K562 (cell line): ENCODE measurements around the gene PEX7. TPM values are rescaled to one million over a fixed set of nuclear protein-coding genes. Genes with fewer than 3 reads are reported as not detected.

Experiments used
- ATAC-seq: fragments of 200-7000 bp; cut with Tn5 transposase; 3 replicates; pipeline ENCODE4 v1.9.1; 2020; ENCODE audit warnings: moderate library complexity
- BruUV-seq: library from RNA; stranded (reverse); fragments of 400-500 nt; replicated peaks from 2 replicates; lab custom pipeline; 2021; lab: Mats Ljungman, UMichigan
- CTCF ChIA-PET: fragments of 300-600 bp; formaldehyde crosslinking; extraction: SDS; loops from one replicate; lab custom pipeline; 2021; ENCODE audit warnings: low intra/inter-chr PET ratio; lab: Yijun Ruan, JAX
- POLR2A ChIA-PET: fragments of 300-600, 350-650 bp; sonication (Branson Sonifier 250); formaldehyde crosslinking; extraction: SDS; loops from one replicate; lab custom pipeline; 2021; ENCODE audit warnings: antibody characterized with exemption, inconsistent platforms; lab: Yijun Ruan, JAX
- DNase-seq, 4 experiments: peaks; one replicate each; pipeline versions ENCODE4 v3.0.0 to v3.0.0-alpha.2; 2011 to 2018; ENCODE audit warnings: low spot score in 3 of 4, mixed read lengths in 3 of 4; ENCODE audit errors: extremely low read depth in 1 of 4
- FAIRE-seq: peaks from 2 replicates; lab custom pipeline; 2011; peaks lifted over from hg19 to GRCh38; lab: Jason Lieb, UNC
- H2AFZ ChIP-seq: 2 replicates; pipeline ENCODE4 v1.6.0; 2011; ENCODE audit warnings: low read depth, low read length, control low read depth, inconsistent platforms
- H3K27ac ChIP-seq: fragments of 200-600 bp; 3 replicates; pipeline ENCODE4 v1.8.0; 2011; ENCODE audit warnings: low read depth, mild to moderate bottlenecking, control low read depth, inconsistent platforms, low read length, moderate library complexity, mixed read lengths; ENCODE audit errors: extremely low read depth
- H3K27me3 ChIP-seq, 2 experiments: fragments of 300-600 bp in 1 of 2; 2 replicates in 1 of 2; 3 replicates in 1 of 2; pipeline versions ENCODE4 v1.6.0 to v1.8.0; 2011; ENCODE audit warnings: inconsistent platforms in 2 of 2, low read length in 2 of 2, mild to moderate bottlenecking in 1 of 2, mixed read lengths in 1 of 2, moderate library complexity in 1 of 2; ENCODE audit not compliant: control insufficient read depth in 2 of 2, insufficient read depth in 2 of 2
- H3K36me3 ChIP-seq: fragments of 300-600 bp; 3 replicates; pipeline ENCODE4 v1.8.0; 2011; ENCODE audit warnings: mild to moderate bottlenecking, low read length, inconsistent platforms; ENCODE audit not compliant: control insufficient read depth, insufficient read depth
- H3K4me1 ChIP-seq, 2 experiments: fragments of 200-600 bp in 1 of 2; replicated peaks in 1 of 2; 2 replicates in 1 of 2; 3 replicates in 1 of 2; pipeline versions ENCODE4 v1.5.1 to v1.8.0; 2011; ENCODE audit warnings: inconsistent platforms in 2 of 2, low read length in 2 of 2, mild to moderate bottlenecking in 1 of 2, mixed read lengths in 1 of 2, moderate library complexity in 1 of 2; ENCODE audit not compliant: control insufficient read depth in 2 of 2, insufficient read depth in 2 of 2
- H3K4me2 ChIP-seq: 2 replicates; pipeline ENCODE4 v1.6.1; 2011; ENCODE audit warnings: low read length, control low read depth, inconsistent platforms, mixed read lengths; ENCODE audit not compliant: insufficient read depth
- H3K4me3 ChIP-seq: fragments of 200-600 bp; sonication (generic), shearing (Covaris generic); 2 replicates; pipeline ENCODE4 v1.5.1; 2016; ENCODE audit warnings: control low read depth, inconsistent platforms
- H3K79me2 ChIP-seq: fragments of 200-600 bp; 3 replicates; pipeline ENCODE4 v1.8.0; 2011; ENCODE audit warnings: low read length, inconsistent platforms; ENCODE audit not compliant: control insufficient read depth, insufficient read depth
- H3K9ac ChIP-seq, 2 experiments: 2 replicates each; pipeline versions ENCODE4 v1.6.0 to v1.6.1; 2011; ENCODE audit warnings: low read depth in 2 of 2, low read length in 2 of 2, control low read depth in 1 of 2, inconsistent platforms in 1 of 2, mild to moderate bottlenecking in 1 of 2, mixed read lengths in 1 of 2; ENCODE audit not compliant: insufficient read depth in 1 of 2
- H3K9me1 ChIP-seq: one replicate; pipeline ENCODE4 v1.6.0; 2011; ENCODE audit warnings: inconsistent platforms, mild to moderate bottlenecking, low read length, moderate library complexity; ENCODE audit not compliant: control insufficient read depth, insufficient read depth
- H3K9me3 ChIP-seq: replicated peaks from 2 replicates; pipeline ENCODE4 v1.5.1; 2011; ENCODE audit warnings: low read depth, low read length, inconsistent platforms; ENCODE audit not compliant: control insufficient read depth, insufficient read depth
- H4K20me1 ChIP-seq: replicated peaks from 2 replicates; pipeline ENCODE4 v1.6.1; 2011; ENCODE audit warnings: low read length, inconsistent platforms, mixed read lengths; ENCODE audit not compliant: control insufficient read depth, insufficient read depth
- ARHGAP35 ChIP-seq: fragments of 450-650 bp; IDR thresholded peaks from 2 replicates; pipeline ENCODE4 v1.6.1; 2018; ENCODE audit not compliant: partially characterized antibody
- ELF1 ChIP-seq: fragments of 200-800 bp; sonication (Bioruptor generic); IDR thresholded peaks from 2 replicates; pipeline ENCODE4 v1.6.1; 2016; ENCODE audit warnings: missing genetic modification characterization, missing compliant biosample characterization
- ELF4 ChIP-seq: fragments of 450-650 bp; formaldehyde crosslinking; IDR thresholded peaks from 2 replicates; pipeline ENCODE4 v1.4.0; 2022; ENCODE audit warnings: missing genetic modification characterization
- FOXJ3 ChIP-seq: sonication (generic); formaldehyde crosslinking; IDR thresholded peaks from 2 replicates; pipeline ENCODE4 v1.4.0; 2020; ENCODE audit warnings: mild to moderate bottlenecking, missing genetic modification reagents
- HDAC3 ChIP-seq: fragments of 450-650 bp; IDR thresholded peaks from 2 replicates; pipeline ENCODE4 v1.6.1; 2018; ENCODE audit warnings: borderline replicate concordance, mild to moderate bottlenecking, moderate library complexity; ENCODE audit not compliant: partially characterized antibody
- IRF1 ChIP-seq: sonication (generic); formaldehyde crosslinking; IDR thresholded peaks from 2 replicates; pipeline ENCODE4 v1.8.0; 2022; ENCODE audit warnings: missing genetic modification reagents, mild to moderate bottlenecking, borderline replicate concordance
- MCM3 ChIP-seq: fragments of 450-650 bp; IDR thresholded peaks from 2 replicates; pipeline ENCODE4 v1.6.1; 2016
- MEIS2 ChIP-seq: fragments of 450-650 bp; IDR thresholded peaks from 2 replicates; pipeline ENCODE4 v1.6.1; 2014; ENCODE audit warnings: mild to moderate bottlenecking; ENCODE audit not compliant: partially characterized antibody
- NFIC ChIP-seq: fragments of 450-650 bp; IDR thresholded peaks from 2 replicates; pipeline ENCODE4 v1.6.1; 2017; ENCODE audit warnings: mild to moderate bottlenecking, inconsistent platforms
- NONO ChIP-seq, 2 experiments: fragments of 200-400 bp in 1 of 2; fragments of 450-650 bp in 1 of 2; formaldehyde crosslinking in 1 of 2; IDR thresholded peaks; 2 replicates each; pipeline ENCODE4 v1.6.1; 2017; ENCODE audit warnings: low read depth in 2 of 2, mild to moderate bottlenecking in 2 of 2, moderate library complexity in 2 of 2, low read length in 1 of 2
- POLR2B ChIP-seq: fragments of 450-650 bp; IDR thresholded peaks from 2 replicates; pipeline ENCODE4 v1.6.1; 2018; ENCODE audit warnings: low read depth; ENCODE audit not compliant: partially characterized antibody
- RBFOX2 ChIP-seq: fragments of 200-400 bp; formaldehyde crosslinking; IDR thresholded peaks from 2 replicates; pipeline ENCODE4 v1.6.1; 2017; ENCODE audit warnings: low read depth, mild to moderate bottlenecking, low read length, moderate library complexity
- SAFB2 ChIP-seq: fragments of 200-400 bp; formaldehyde crosslinking; IDR thresholded peaks from 2 replicates; pipeline ENCODE4 v1.6.1; 2018; ENCODE audit warnings: borderline replicate concordance, low read length, low read depth, moderate library complexity; ENCODE audit not compliant: severe bottlenecking
- SIX5 ChIP-seq, 2 experiments: IDR thresholded peaks; 2 replicates each; pipeline ENCODE4 v1.6.1; 2011; ENCODE audit warnings: low read length in 2 of 2, borderline replicate concordance in 1 of 2, low read depth in 1 of 2, mild to moderate bottlenecking in 1 of 2, moderate library complexity in 1 of 2; ENCODE audit not compliant: insufficient read depth in 1 of 2
- SMAD2 ChIP-seq: fragments of 150-350 bp; IDR thresholded peaks from 2 replicates; pipeline ENCODE4 v1.6.1; 2014; ENCODE audit warnings: low read depth, mild to moderate bottlenecking, low read length
- TEAD4 ChIP-seq, 2 experiments: sonication (generic) in 1 of 2; formaldehyde crosslinking in 1 of 2; IDR thresholded peaks; 2 replicates each; pipeline versions ENCODE4 v1.6.1 to v1.8.0; 2012 to 2022; ENCODE audit warnings: borderline replicate concordance in 1 of 2, inconsistent platforms in 1 of 2, low read length in 1 of 2, mild to moderate bottlenecking in 1 of 2, missing genetic modification reagents in 1 of 2
- TGIF2 ChIP-seq: sonication (generic); formaldehyde crosslinking; IDR thresholded peaks from 2 replicates; pipeline ENCODE4 v1.8.1; 2022; ENCODE audit warnings: mild to moderate bottlenecking, missing genetic modification reagents, moderate library complexity
- ZBTB11 ChIP-seq, 3 experiments: fragments of 200-800 bp in 1 of 3; fragments of 250-450 bp in 1 of 3; fragments of 450-650 bp in 1 of 3; sonication (Bioruptor Pico) in 1 of 3; sonication (Bioruptor generic) in 1 of 3; formaldehyde crosslinking in 1 of 3; IDR thresholded peaks; 2 replicates each; pipeline versions ENCODE4 v1.6.1 to v1.8.0; 2016 to 2022; ENCODE audit warnings: mild to moderate bottlenecking in 2 of 3, missing genetic modification characterization in 2 of 3, missing compliant biosample characterization in 1 of 3, moderate library complexity in 1 of 3
- ZNF134 ChIP-seq: fragments of 250-450 bp; sonication (Bioruptor Pico); conservative IDR thresholded peaks from 2 replicates; pipeline ENCODE4 v1.4.0; 2020
- WGBS: fragments of 100-300 bp; shearing (Covaris generic); methylation state at CpG from one replicate; pipeline ENCODE4 v1.1.6; 2016; ENCODE audit warnings: low coverage, mixed read lengths; ENCODE audit not compliant: insufficient coverage; ENCODE audit errors: missing lambda C conversion rate; 5-methylcytosine and 5-hydroxymethylcytosine counted together
- in situ Hi-C: fragments of 300-500 bp; cut with MboI; formaldehyde crosslinking; loops from 4 replicates; pipeline ENCODE4 v1.15.0; 2018; ENCODE audit warnings: inconsistent platforms, mixed read lengths
- intact Hi-C: fragments of 100-400 bp; cut with micrococcal nuclease; formaldehyde crosslinking; loops from 2 replicates; pipeline ENCODE4 v1.14.2; 2022
- polyA plus RNA-seq, 8 experiments: library from polyadenylated mRNA; depleted of rRNA in 4 of 8; stranded (reverse) in 5 of 8; unstranded in 3 of 8; fragments of >200 nt; fragmentation: Nextera tagmentation in 2 of 8; fragmentation: Illumina TruSeq in 1 of 8; extraction: Ambion mirVana in 2 of 8; extraction: Trizol in 1 of 8; gene quantifications; 2 replicates each; pipeline versions ENCODE4 v1.2.1 to v1.2.3, GENCODE V29; 2011 to 2014; ENCODE audit warnings: inconsistent platforms in 1 of 8, missing spikeins in 1 of 8
- total RNA-seq, 7 experiments: library from RNA; depleted of rRNA in 6 of 7; stranded (reverse); fragments of >200 nt in 6 of 7; fragmentation: Illumina TruSeq in 2 of 7; extraction: Trizol in 2 of 7; gene quantifications; 2 replicates each; pipeline versions ENCODE4 v1.2.1 to v1.2.3, GENCODE V29; 2011 to 2021; ENCODE audit warnings: low replicate concordance in 1 of 7

Gene PEX7
- total and polyA plus RNA-seq, 9 of the 15 experiments (the other 6 are each of a cell fraction or from before 2014, with no cell fraction given): 1.6 to 12.9 (median 9.1) TPM

- H2AFZ ChIP-seq: no peak overlapping the region
- H3K4me2 ChIP-seq: no peak overlapping the region
- TF ChIP-seq ELF4 (CRISPR knock-in tag) (no peak), FOXJ3 (CRISPR knock-in tag) (no peak), ZNF134 (CRISPR knock-in tag) (no peak), TEAD4 (IDR thresholded peaks at IDR 0.05; ENCODE audit: low read length) (no peak), TEAD4 (CRISPR knock-in tag; IDR thresholded peaks at IDR 0.05; ENCODE audit: borderline replicate concordance) (no peak), NFIC (no peak), ZBTB11 (CRISPR knock-in tag; IDR thresholded peaks at IDR 0.05) (no peak), SAFB2 (no peak), ELF1 (tag) (no peak), TGIF2 (no peak), POLR2B (no peak), MEIS2 (no peak), NONO (IDR thresholded peaks at IDR 0.05; ENCODE audit: low read depth in 2 of 2, low read length in 1 of 2) (no peak), SIX5 (IDR thresholded peaks at IDR 0.05; ENCODE audit: borderline replicate concordance in 1 of 2, insufficient read depth in 1 of 2, low read depth in 1 of 2, low read length in 2 of 2) (no peak), MCM3 (no peak), RBFOX2 (no peak), IRF1 (CRISPR knock-in tag) (no peak), SMAD2 (no peak), HDAC3 (no peak), ARHGAP35 (no peak)
- TF ChIP-seq, all 486 proteins: peak for 0
- BruUV-seq: no TSS peak
- ChIA-PET CTCF (no interaction called here), POLR2A (interaction anchor here (0.6 kb wide), 2 partner anchors 99 to 279 kb away, joined by 3 to 4 read pairs; no protein-coding TSS in a partner anchor)
- no peaks in the 10 kb centered on the region for H3K79me2 ChIP-seq
- no peaks in the 10 kb centered on the region for H3K9me1 ChIP-seq
- H3K36me3 ChIP-seq: no peaks in the 10 kb centered on the region
- DNase-seq (no peak), ATAC-seq (no peak), FAIRE-seq (no peak)
- no peak overlapping the region for H3K9ac ChIP-seq
- H3K9me3 ChIP-seq: no peaks in the 10 kb centered on the region
- H3K4me3 ChIP-seq: no peak overlapping the region
- peaks cover 7 to 45% of the 10 kb centered on the region in 2 experiments; a peak in 3 of 5 replicates for H3K27me3 ChIP-seq
- H3K4me1 ChIP-seq: peaks cover 0 to 31% of the 10 kb centered on the region in 2 experiments; a peak in 2 of 5 replicates
- no peaks in the 10 kb centered on the region for H4K20me1 ChIP-seq
- 80% methylated on average over 8 of the region's 29 CpGs for WGBS
- intact Hi-C loops (loop anchor here (10.0 kb wide), 2 partner anchors 338 to 368 kb away; partner anchors contain the start of gene MAP7), in situ Hi-C loops (no loop called here)
- H3K27ac ChIP-seq: no peak overlapping the region
These were observed 100.3 kb downstream of the PEX7 start for GRCh38 chr6:136922685-136923006.
